GM10248 (cell line): ENCODE data around the gene NARS2.

ENCODE experiments used
- CTCF ChIA-PET: fragments of 300-600 bp; sonication (Branson Sonifier 250); formaldehyde crosslinking; extraction: SDS; loops from one replicate; lab custom pipeline; 2021; ENCODE audit warnings: antibody characterized with exemption; lab: Yijun Ruan, JAX
- POLR2A ChIA-PET: fragments of 350-650 bp; sonication (Branson Sonifier 250); formaldehyde crosslinking; extraction: SDS; loops from one replicate; lab custom pipeline; 2020; ENCODE audit warnings: antibody characterized with exemption; lab: Yijun Ruan, JAX
- DNase-seq: peaks from one replicate; pipeline ENCODE4 v3.0.0; 2012; ENCODE audit errors: extremely low spot score
- CTCF ChIP-seq: IDR thresholded peaks from 2 replicates; pipeline ENCODE4 v1.5.1; 2012; ENCODE audit warnings: mild to moderate bottlenecking, low read depth; ENCODE audit errors: extremely low read depth, missing control alignments, control extremely low read depth

NARS2 gene

DNA sequence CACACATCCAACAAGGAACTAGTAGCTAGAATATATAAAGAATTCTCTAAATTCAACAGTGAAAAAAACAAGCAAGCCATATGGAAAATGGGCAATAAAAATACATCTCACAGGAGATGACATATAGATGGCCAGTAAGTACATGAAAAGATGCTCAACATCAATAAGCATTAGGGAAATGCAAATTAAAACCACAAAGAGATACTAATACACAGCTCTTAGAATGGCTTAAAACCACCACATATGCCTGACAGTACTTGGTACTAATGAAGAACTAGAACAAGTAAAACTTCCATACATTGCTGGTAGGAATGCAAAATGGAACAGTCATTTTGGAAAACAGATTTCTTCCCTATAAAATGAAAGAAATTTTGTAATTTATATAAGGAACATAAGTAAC, 85.5 kb downstream of the NARS2 start:
- TF ChIP-seq CTCF: no peak
- ChIA-PET POLR2A (no interaction called here), CTCF (interaction anchor here (0.7 to 1.7 kb wide), 5 partner anchors 16 to 261 kb away, joined by 3 to 4 read pairs (median 3); no protein-coding TSS in a partner anchor)
- DNase-seq: no peak

DNA sequence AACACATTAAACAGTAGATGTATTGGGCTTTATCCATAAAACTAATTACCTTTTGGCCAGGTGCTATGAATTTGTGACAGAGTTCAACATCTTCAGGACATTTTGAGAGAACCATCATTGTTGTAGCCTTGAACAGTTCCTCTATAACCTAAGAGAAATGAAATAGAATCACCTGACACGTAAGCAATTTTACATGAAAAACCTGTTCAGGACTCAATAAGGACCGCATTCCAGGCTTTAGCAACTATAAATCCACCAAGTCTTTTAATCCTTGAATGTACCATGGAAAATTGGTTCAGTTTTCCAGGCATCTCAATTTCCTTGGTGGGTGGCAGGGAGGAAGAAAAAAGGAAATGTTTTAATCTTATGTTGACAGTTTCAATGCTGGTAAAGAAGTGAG, 96.1 kb downstream of the NARS2 start:
- DNase-seq: no peak
- TF ChIP-seq CTCF: no peak
- ChIA-PET CTCF (interaction anchor here (1.0 kb wide), 1 partner anchor 58 kb away, joined by 3 read pairs; no protein-coding TSS in a partner anchor), POLR2A (no interaction called here)

DNA sequence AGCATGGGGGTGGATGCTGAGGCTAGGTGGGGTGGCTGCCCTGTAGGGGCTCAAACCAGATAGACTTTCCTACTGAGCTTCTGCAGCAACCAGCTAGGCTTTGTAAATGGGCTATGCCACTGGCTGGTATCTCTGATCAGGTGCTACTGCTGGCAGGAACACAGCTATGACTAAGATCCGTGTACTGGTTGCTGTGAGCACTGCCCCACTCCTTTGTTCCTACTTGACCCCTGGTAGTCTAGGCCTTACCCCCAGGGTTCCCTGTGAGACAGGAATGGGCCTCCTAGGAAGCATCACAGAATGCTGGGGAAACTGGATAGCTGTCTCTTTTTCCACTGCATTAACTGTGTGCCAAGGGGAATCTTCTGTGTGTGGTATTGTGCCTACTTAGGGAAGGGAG, 98.6 kb downstream of the NARS2 start:
- no peak for TF ChIP-seq CTCF
- CTCF ChIA-PET: interaction anchor here (1.0 to 1.7 kb wide), 3 partner anchors 23 to 33 kb away, joined by 3 to 4 read pairs (median 3); no protein-coding TSS in a partner anchor
- POLR2A ChIA-PET: no interaction called here
- DNase-seq: no peak

GRCh38 chr11:78474451-78474850, 100.2 kb downstream of the NARS2 start:
- no peak for DNase-seq
- POLR2A ChIA-PET: no interaction called here
- no peak for TF ChIP-seq CTCF
- CTCF ChIA-PET: no interaction called here

GRCh38 chr11:78472905-78473304, 101.8 kb downstream of the NARS2 start:
- no peak for DNase-seq
- TF ChIP-seq CTCF: no peak
- ChIA-PET POLR2A (no interaction called here), CTCF (interaction anchor here (0.7 kb wide), 1 partner anchor 36 kb away, joined by 3 read pairs; no protein-coding TSS in a partner anchor)

- ChIA-PET CTCF (no interaction called here), POLR2A (no interaction called here)
- no peak for TF ChIP-seq CTCF
- no peak for DNase-seq
These were observed 102.3 kb downstream of the NARS2 start for GRCh38 chr11:78472382-78472781.
